Activated CD4-positive, alpha-beta T cell treated with anti-CD3 and anti-CD28 coated beads, Interleukin-2, amount 10 ng/mL, durations not matched to agents 7 days and 5 days (primary cell): ENCODE measurements around the gene FAM89B. TPM values are rescaled to one million over a fixed set of nuclear protein-coding genes. Genes with fewer than 3 reads are reported as not detected.

Experiments used
- CTCF ChIA-PET: fragments of 350-600 bp; sonication (Branson Sonifier 250); formaldehyde crosslinking; loops from one replicate; lab custom pipeline; 2021; ENCODE audit warnings: antibody characterized with exemption; lab: Charles Lee
- POLR2A ChIA-PET: fragments of 350-600 bp; sonication (Branson Sonifier 250); formaldehyde crosslinking; loops from one replicate; lab custom pipeline; 2021; ENCODE audit warnings: antibody characterized with exemption; lab: Charles Lee
- DNase-seq: peaks from one replicate; pipeline ENCODE4 v3.0.0-alpha.2; 2020
- H3K27ac Mint-ChIP-seq: one replicate; pipeline ENCODE4 v1.8.0; 2021; ENCODE audit warnings: mild to moderate bottlenecking, moderate library complexity, mixed read lengths
- H3K27me3 Mint-ChIP-seq: one replicate; pipeline ENCODE4 v1.8.0; 2021; ENCODE audit warnings: mixed read lengths
- H3K36me3 Mint-ChIP-seq: one replicate; pipeline ENCODE4 v1.8.0; 2021; ENCODE audit warnings: low read depth, mixed read lengths
- H3K4me1 Mint-ChIP-seq: one replicate; pipeline ENCODE4 v1.8.0; 2021; ENCODE audit warnings: mixed read lengths
- H3K4me3 Mint-ChIP-seq: one replicate; pipeline ENCODE4 v1.8.0; 2021; ENCODE audit warnings: mild to moderate bottlenecking, moderate library complexity, mixed read lengths
- H3K9me3 Mint-ChIP-seq: one replicate; pipeline ENCODE4 v1.8.0; 2021; ENCODE audit warnings: mixed read lengths
- total RNA-seq, 2 experiments: library from RNA; stranded (reverse); gene quantifications; one replicate each; pipeline ENCODE4 v1.2.3, GENCODE V29; 2021

The FAM89B gene
- total RNA-seq, 2 experiments from 2014 or later, result 34.1 to 42.1 TPM

DNA sequence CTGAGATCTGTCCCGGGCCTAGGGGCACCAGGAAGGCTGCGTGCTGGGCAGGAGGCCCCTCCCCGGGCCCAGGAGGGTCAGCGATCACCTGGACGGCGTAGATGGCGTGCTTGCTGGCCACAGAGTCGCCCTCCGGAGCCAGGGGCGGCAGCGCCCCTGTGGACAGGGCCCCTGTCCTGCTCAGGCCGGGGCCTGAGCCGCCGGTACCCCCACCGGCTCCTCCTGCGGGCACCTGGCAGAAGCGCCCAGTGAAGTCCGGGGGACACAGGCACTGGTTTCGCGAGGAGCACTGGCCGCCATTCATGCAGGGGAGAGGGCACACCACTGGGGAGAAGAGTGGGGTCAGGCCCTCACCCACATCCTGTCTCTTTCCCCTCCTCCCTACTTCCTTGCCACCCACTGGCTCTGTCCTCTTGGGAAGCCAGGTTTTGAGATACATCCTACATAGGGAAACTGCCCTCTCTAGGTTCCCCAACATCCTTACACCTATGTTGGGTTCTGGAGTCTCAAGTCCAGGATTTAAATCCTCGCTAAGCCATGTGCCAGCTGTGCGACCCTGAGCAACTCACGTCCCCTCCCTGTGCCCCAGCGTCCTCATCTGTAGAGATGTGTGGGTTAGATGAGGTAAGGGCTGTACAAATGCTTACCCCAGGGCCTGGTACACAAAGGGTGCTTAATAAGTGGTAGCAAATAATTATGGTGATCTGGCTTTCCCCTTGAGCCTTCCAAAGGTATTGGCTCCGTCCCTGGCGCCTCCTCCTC, 18.1 kb upstream of the FAM89B start:
- Mint-ChIP-seq H3K27me3 (no peaks in the 10 kb centered on the region), H3K27ac (peak overlapping the region; percentile 84), H3K9me3 (no peaks in the 10 kb centered on the region), H3K4me3 (peak overlapping the region; percentile 58), H3K4me1 (peaks cover 62% of the 10 kb centered on the region), H3K36me3 (peaks cover 15% of the 10 kb centered on the region)
- no peak for DNase-seq
- CTCF ChIA-PET, result interaction anchor here (1.2 to 4.5 kb wide), 5 partner anchors 11 to 52 kb away, joined by 3 to 37 read pairs (median 4); partner anchors contain the start of genes FAM89B and ZNRD2
- POLR2A ChIA-PET, result no interaction called here

DNA sequence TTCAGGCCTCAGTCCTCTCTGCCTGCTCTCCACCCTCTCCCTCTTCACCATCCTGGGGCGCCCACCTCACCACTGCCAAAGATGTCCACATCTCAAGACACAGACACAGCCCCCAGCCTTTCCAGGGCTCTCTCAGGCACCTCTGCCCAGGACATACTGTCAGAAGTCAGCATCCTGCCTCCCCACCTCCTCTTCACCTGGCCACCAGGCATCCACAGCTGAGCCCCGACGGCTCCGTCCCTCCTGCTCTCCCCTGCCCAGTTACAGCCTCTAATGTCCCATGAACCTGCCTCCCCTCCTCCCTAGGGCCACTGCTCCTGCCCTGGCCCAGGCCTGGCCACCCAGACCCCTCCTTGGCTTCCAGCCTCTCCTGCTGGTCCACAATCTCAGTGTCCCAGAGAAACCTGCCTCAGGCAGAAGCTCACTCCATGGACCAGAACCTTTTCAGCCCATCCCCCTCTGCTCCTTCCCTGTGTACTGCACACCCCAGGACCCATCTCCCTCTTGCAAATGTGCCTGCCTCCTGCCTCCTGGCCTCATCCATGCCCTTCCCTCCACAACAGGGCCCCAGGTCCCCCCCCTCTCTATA, 17.4 kb upstream of the FAM89B start:
- peaks cover 64% of the 10 kb centered on the region for H3K4me1 Mint-ChIP-seq
- peak overlapping the region; percentile 84 for H3K27ac Mint-ChIP-seq
- ChIA-PET CTCF (interaction anchor here (1.0 to 1.6 kb wide), 4 partner anchors 11 to 53 kb away, joined by 3 to 4 read pairs (median 4); no protein-coding TSS in a partner anchor), POLR2A (no interaction called here)
- H3K4me3 Mint-ChIP-seq, result peak overlapping the region; percentile 58
- no peak for DNase-seq
- no peaks in the 10 kb centered on the region for H3K27me3 Mint-ChIP-seq
- peaks cover 11% of the 10 kb centered on the region for H3K36me3 Mint-ChIP-seq
- H3K9me3 Mint-ChIP-seq, result no peaks in the 10 kb centered on the region

DNA sequence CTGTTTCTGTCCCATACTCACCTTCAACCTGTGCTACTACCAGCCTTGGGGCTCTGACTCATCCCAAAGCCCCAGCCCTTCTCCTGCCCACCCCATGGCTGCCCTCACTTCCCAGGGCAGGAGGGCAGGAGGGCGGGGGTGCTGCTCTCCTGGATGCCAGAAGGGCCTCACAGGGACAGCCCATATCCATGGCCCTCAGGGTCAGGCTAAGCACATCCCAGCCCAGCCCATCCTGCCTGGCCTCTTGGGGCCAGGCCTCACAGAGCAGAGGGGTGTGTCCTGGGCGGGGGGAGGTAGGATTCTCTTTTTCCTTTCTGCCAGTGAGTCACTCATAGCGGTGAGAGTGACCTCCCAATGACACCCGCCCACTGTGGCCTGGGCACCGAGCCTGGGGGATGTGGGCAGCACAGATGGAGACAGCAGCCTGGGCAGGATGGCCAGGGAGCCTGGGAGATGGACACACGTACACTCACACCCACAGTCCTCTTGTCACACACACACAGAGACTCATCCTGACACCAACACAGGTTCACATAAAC, 16.6 kb upstream of the FAM89B start:
- no peak for DNase-seq
- POLR2A ChIA-PET, result no interaction called here
- peaks cover 10% of the 10 kb centered on the region for H3K36me3 Mint-ChIP-seq
- no peaks in the 10 kb centered on the region for H3K9me3 Mint-ChIP-seq
- H3K27me3 Mint-ChIP-seq, result no peaks in the 10 kb centered on the region
- H3K4me1 Mint-ChIP-seq, result peaks cover 72% of the 10 kb centered on the region
- CTCF ChIA-PET, result interaction anchor here (1.0 to 1.7 kb wide), 6 partner anchors 10 to 54 kb away, joined by 3 to 6 read pairs (median 4); no protein-coding TSS in a partner anchor
- H3K4me3 Mint-ChIP-seq, result peak overlapping the region; percentile 76
- H3K27ac Mint-ChIP-seq, result peak overlapping the region; percentile 84

DNA sequence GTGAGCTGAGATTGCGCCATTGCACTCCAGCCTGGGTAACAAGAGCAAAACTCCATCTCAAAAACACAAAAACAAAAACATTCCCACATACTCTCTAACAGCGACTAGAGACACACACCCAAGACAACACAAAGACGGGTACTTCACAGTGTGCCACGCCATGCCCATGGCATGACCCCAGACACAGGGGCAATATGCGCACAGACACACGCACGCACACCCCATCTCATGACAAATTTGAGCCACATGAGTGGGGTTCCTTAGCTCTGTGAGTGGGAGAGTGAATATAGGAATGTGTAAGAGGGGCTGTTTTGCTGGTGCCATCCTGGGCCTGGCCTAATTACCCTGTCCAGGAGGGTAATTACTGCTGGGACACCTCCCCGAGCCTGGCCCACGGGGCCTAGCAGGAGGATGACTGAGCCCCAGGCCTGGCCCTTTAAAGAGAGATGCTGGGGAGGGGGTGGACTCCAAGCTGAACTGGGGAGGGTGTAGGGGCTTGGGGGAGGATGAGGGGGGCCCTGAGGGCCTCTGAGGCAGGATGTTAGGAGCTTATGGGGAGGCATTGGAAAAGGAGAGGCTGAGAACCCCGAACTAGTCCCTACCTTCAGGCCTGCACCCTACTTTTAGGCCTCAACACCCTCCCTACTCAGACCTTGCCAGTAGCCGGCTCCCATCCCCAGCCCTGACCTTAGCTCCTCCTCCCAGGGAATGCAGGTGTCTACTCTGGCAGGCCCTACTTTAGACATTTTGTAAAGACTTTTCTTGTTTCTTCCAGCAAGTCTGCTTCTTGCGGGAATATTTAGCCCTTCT, 15.7 kb upstream of the FAM89B start:
- POLR2A ChIA-PET, result no interaction called here

DNA sequence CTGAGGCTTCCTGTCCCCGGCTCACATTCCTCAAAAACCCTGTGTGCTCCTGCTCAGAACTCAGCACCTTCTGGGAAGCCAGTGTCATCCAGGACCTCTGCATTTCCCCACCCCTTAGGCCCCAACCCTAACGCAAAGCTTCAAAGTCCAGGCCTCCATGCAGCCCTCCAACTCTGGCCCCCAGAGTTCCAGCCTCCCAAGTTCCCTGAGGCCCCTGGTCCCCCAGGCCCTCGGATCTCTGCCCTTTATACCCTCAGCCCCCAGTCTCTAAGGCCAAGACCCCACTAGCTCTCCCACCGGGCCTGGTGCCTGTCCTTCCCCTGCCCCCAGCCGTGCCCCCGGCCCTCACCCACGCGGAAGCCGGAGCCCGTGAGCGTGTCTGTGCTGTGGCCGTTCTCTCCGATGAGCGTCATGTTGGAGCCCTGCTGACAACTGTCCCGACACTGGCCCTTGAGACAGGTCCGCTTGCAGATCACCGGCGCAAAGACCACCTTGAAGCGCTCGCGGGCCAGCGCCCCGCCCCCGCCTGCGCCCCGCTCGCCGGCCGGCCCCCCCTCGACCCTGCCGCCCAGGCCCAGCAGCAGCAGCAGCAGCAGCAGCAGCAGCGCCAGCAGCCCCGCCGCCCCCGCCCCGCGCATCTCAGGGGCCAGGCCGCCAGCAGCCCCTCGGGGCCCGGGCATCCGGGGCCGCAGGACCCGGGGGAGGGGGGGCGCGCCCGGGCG, 14.9 kb upstream of the FAM89B start:
- peak overlapping the region; percentile 91 for H3K27ac Mint-ChIP-seq
- ChIA-PET CTCF (interaction anchor here (0.6 to 1.7 kb wide), 6 partner anchors 10 to 1377 kb away, joined by 3 to 6 read pairs (median 4); partner anchors contain the start of gene FAM89B), POLR2A (no interaction called here)
- H3K36me3 Mint-ChIP-seq, result no peaks in the 10 kb centered on the region
- H3K4me3 Mint-ChIP-seq, result peak overlapping the region; percentile 76
- H3K27me3 Mint-ChIP-seq, result no peaks in the 10 kb centered on the region
- H3K4me1 Mint-ChIP-seq, result peaks cover 60% of the 10 kb centered on the region
- DNase-seq, result no peak
- no peaks in the 10 kb centered on the region for H3K9me3 Mint-ChIP-seq

More for the DNA sequence above, 15.7 kb upstream of the FAM89B start:
- Mint-ChIP-seq H3K27me3 (no peaks in the 10 kb centered on the region), H3K4me3 (peak overlapping the region; percentile 76), H3K4me1 (peaks cover 66% of the 10 kb centered on the region), H3K9me3 (no peaks in the 10 kb centered on the region), H3K36me3 (peaks cover 3% of the 10 kb centered on the region), H3K27ac (peak overlapping the region; percentile 91)
- no peak for DNase-seq
- CTCF ChIA-PET, result interaction anchor here (0.5 to 1.7 kb wide), 8 partner anchors 10 to 1377 kb away, joined by 3 to 6 read pairs (median 4); partner anchors contain the start of gene FAM89B

DNA sequence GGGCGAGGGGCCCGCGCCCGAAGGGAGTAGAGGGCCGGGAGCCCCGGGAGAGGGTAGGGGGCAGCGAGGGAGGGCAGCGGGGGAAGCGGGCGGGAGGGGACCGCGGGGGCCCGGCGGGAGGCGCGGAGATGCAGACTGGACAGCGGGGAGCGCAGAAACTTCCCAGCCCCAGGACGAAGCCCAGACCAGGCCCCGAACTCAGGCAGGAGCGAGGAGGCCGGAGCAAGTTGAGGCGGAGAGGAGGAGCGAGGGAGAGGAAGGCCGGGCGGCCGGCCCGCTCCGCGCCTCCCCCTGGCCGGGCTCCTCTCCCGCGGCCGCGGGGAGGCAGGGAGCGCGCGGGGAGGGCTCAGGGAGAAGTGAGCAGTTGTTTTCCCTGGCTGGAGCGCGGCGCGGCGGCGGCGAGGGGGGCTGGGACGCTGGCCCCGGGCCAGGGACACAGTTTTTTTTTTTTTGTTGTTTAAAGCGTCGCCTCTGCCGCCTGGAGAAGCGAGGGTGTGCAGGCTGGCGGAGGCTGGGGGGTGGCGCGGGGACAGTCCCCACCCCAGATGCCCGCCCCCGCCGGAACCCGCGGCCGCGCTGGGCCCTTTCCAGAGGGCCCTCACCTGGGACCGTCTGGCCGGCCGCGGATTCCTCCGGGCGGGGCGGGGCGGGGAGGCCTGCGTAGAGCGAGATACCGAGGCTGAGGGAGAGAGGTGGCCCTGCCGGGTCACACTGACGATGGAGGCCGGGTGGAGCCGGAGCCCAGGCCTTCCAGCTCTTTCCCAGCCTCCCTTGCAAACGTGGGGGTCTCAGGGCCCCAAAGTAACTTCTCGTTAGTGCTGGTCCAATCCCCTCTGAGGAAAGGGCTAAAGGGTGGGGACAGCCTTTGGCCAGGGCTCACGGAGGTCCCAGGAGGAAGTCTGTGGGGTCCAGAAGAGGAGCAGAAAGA, 14.1 kb upstream of the FAM89B start, which contains the start of gene LTBP3:
Gene LTBP3 (minus strand): TSS at position 358 of the 928 bp plus-strand sequence. CDS start 400 bp downstream, outside the sequence.
- no peak for DNase-seq
- Mint-ChIP-seq H3K36me3 (no peaks in the 10 kb centered on the region), H3K4me3 (peak within 1 kb of the TSS; percentile 76), H3K4me1 (peaks cover 57% of the 10 kb centered on the region), H3K27ac (peak within 1 kb of the TSS; percentile 91), H3K27me3 (no peaks in the 10 kb centered on the region), H3K9me3 (no peaks in the 10 kb centered on the region)
- POLR2A ChIA-PET, result no interaction called here
- CTCF ChIA-PET, result interaction anchor here (0.5 to 10.2 kb wide), 7 partner anchors 9 to 525 kb away, joined by 3 to 66 read pairs (median 3); partner anchors contain the start of genes FAM89B and ZNRD2

DNA sequence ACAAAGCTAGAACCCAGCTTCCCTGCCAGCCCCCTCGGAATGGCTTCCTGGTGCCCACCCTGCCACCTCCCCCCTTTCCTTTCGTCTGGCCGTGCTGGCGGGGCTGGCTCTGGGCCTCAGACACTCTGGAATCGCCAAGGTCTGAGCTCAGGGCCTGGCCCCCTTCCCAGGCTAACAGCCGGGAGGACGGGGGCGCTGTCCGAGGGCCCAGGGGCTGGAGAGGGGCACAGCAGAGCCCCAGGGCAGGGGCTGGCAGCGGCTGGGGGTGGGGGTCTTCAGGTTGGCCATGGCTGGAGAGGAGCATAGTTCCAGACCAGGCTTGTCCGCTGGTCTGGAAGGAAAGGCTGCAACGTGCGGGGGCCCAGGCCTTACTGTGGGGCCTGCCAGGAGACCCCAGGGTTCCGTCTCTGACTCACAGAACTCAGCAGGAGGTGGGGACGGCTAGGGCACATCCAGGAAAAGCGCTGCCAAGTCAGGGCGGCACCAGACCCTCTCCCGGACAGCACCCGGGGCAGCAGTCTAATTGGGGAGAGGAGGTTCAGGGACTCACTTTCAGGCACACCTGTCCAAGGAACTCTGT, 13.3 kb upstream of the FAM89B start:
- no peaks in the 10 kb centered on the region for H3K27me3 Mint-ChIP-seq
- peak overlapping the region; percentile 77 for H3K27ac Mint-ChIP-seq
- peak overlapping the region; percentile 51 for H3K4me3 Mint-ChIP-seq
- CTCF ChIA-PET, result interaction anchor here (0.6 to 10.2 kb wide), 6 partner anchors 8 to 525 kb away, joined by 3 to 66 read pairs (median 3); partner anchors contain the start of genes FAM89B and ZNRD2
- H3K9me3 Mint-ChIP-seq, result no peaks in the 10 kb centered on the region
- no peaks in the 10 kb centered on the region for H3K36me3 Mint-ChIP-seq
- DNase-seq, result no peak
- POLR2A ChIA-PET, result no interaction called here
- peaks cover 61% of the 10 kb centered on the region for H3K4me1 Mint-ChIP-seq

DNA sequence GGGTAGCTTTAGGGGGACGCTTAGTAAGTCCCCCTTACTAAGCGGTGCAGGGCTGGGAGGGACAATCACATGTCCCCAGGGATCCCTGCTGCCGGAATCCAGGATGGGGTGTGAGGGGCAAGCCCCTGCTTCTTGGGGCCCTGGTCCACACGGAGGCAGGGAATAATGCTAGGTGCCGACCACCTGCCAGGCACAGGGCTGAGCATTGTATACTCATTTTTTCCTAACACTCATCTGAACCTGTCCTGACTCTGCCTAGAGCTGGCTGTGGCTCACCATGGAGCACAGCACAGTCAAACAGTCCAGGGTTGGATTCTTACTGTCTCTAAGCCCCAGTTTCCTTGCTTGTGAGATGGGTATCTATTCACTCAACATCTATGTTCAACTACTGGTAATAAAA, 12.8 kb upstream of the FAM89B start:
- H3K36me3 Mint-ChIP-seq, result no peaks in the 10 kb centered on the region
- ChIA-PET POLR2A (no interaction called here), CTCF (interaction anchor here (1.0 to 10.2 kb wide), 8 partner anchors 8 to 34 kb away, joined by 3 to 66 read pairs (median 5); partner anchors contain the start of genes FAM89B and ZNRD2)
- peaks cover 57% of the 10 kb centered on the region for H3K4me1 Mint-ChIP-seq
- peak overlapping the region; percentile 50 for H3K4me3 Mint-ChIP-seq
- H3K27ac Mint-ChIP-seq, result peak overlapping the region; percentile 77
- no peaks in the 10 kb centered on the region for H3K9me3 Mint-ChIP-seq
- no peak for DNase-seq
- no peaks in the 10 kb centered on the region for H3K27me3 Mint-ChIP-seq

DNA sequence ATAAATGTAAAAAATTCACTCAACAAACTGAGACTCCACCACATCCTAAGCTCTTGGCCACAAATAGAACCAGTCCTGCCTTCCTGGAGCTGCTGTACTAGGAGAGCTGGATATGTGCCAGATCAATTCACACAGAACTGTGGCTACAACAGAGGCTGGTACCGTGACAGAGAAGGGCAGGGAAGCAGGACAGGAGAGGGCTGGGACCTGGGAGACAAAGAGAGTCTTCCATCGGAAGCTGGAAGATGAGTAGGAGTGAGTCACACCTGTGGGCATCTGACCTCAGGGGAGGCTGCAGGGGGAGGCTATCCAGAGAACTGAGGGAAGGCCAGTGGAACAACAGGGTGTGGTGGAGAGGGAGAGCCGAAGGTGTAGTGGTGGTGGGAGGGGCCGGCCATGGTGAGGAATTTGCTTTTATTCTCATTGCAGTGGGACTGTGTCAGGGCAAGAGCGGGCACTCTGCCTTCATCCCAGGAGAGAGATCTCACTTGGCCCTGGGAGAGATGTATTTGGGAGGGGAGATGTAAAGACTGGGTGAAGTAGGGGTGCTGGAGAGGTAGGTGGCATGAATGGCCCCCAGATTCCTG, 12.3 kb upstream of the FAM89B start:
- Mint-ChIP-seq H3K4me1 (peaks cover 55% of the 10 kb centered on the region), H3K4me3 (no peak overlapping the region), H3K9me3 (no peaks in the 10 kb centered on the region), H3K27me3 (no peaks in the 10 kb centered on the region), H3K27ac (peak overlapping the region; percentile 77), H3K36me3 (peaks cover 3% of the 10 kb centered on the region)
- POLR2A ChIA-PET, result no interaction called here
- DNase-seq, result no peak
- CTCF ChIA-PET, result interaction anchor here (1.0 to 10.2 kb wide), 6 partner anchors 9 to 34 kb away, joined by 3 to 66 read pairs (median 12); partner anchors contain the start of genes FAM89B and ZNRD2
